Endothelial cell (in vitro differentiated cells): ENCODE data around the gene INTS11. TPM values are rescaled to one million over a fixed set of nuclear protein-coding genes. Genes with fewer than 3 reads are reported as not detected.
A peak's percentile ranks its signal among the peaks of the same experiment; 100 is the strongest.

Experiments
- DNase-seq: peaks from one replicate; pipeline ENCODE4 v3.0.0; 2021; ENCODE audit warnings: low spot score
- H3K27ac Mint-ChIP-seq: one replicate; pipeline ENCODE4 v1.8.0; 2021; ENCODE audit warnings: mixed read lengths, inconsistent platforms; ENCODE audit not compliant: unreplicated experiment
- H3K27me3 Mint-ChIP-seq: one replicate; pipeline ENCODE4 v1.8.0; 2021; ENCODE audit warnings: mild to moderate bottlenecking, moderate library complexity, mixed read lengths, inconsistent platforms; ENCODE audit not compliant: unreplicated experiment
- H3K36me3 Mint-ChIP-seq: one replicate; pipeline ENCODE4 v1.8.0; 2021; ENCODE audit warnings: mild to moderate bottlenecking, low read depth, mixed read lengths, inconsistent platforms; ENCODE audit not compliant: unreplicated experiment
- H3K4me1 Mint-ChIP-seq: one replicate; pipeline ENCODE4 v1.8.0; 2021; ENCODE audit warnings: mild to moderate bottlenecking, mixed read lengths, inconsistent platforms; ENCODE audit not compliant: unreplicated experiment
- H3K4me3 Mint-ChIP-seq: one replicate; pipeline ENCODE4 v1.8.0; 2021; ENCODE audit warnings: mild to moderate bottlenecking, mixed read lengths, inconsistent platforms; ENCODE audit not compliant: unreplicated experiment
- H3K9me3 Mint-ChIP-seq: one replicate; pipeline ENCODE4 v1.8.0; 2021; ENCODE audit warnings: mixed read lengths, inconsistent platforms; ENCODE audit not compliant: unreplicated experiment
- CTCF ChIP-seq: fragments of 200-600 bp; sonication (generic); IDR thresholded peaks from one replicate; pipeline ENCODE4 v1.5.0; 2021; ENCODE audit warnings: antibody characterized with exemption; ENCODE audit not compliant: unreplicated experiment
- total RNA-seq: library from RNA; stranded (reverse); fragmentation: NEBNext Ultra II Directional; extraction: Animal tissue kit (Norgen Biotek cat#: 25700); gene quantifications from one replicate; pipeline ENCODE4 v1.2.1, GENCODE V29; 2021; ENCODE audit not compliant: unreplicated experiment

Gene INTS11
- total RNA-seq, 1 donor from 2014 or later: 104 TPM

GRCh38 chr1:1310476-1311053, 13.9 kb downstream of the INTS11 start:
- Mint-ChIP-seq H3K4me1 (peaks cover 13% of the 10 kb centered on the region), H3K27ac (no peak overlapping the region), H3K27me3 (peaks cover 8% of the 10 kb centered on the region), H3K4me3 (no peak overlapping the region), H3K36me3 (no peaks in the 10 kb centered on the region), H3K9me3 (no peaks in the 10 kb centered on the region)
- TF ChIP-seq CTCF: no peak
- DNase-seq: no peak

GRCh38 chr1:1310109-1310385, 14.4 kb downstream of the INTS11 start:
- peaks cover 8% of the 10 kb centered on the region for H3K27me3 Mint-ChIP-seq
- no peaks in the 10 kb centered on the region for H3K9me3 Mint-ChIP-seq
- DNase-seq: no peak
- H3K4me1 Mint-ChIP-seq: peaks cover 13% of the 10 kb centered on the region
- H3K27ac Mint-ChIP-seq: no peak overlapping the region
- no peak overlapping the region for H3K4me3 Mint-ChIP-seq
- TF ChIP-seq CTCF: no peak
- no peaks in the 10 kb centered on the region for H3K36me3 Mint-ChIP-seq

GRCh38 chr1:1309251-1310108, 15.0 kb downstream of the INTS11 start:
- TF ChIP-seq CTCF: no peak
- peak overlapping the region; percentile 83 for H3K4me3 Mint-ChIP-seq
- no peaks in the 10 kb centered on the region for H3K9me3 Mint-ChIP-seq
- no peaks in the 10 kb centered on the region for H3K36me3 Mint-ChIP-seq
- H3K4me1 Mint-ChIP-seq: peaks cover 15% of the 10 kb centered on the region
- no peak overlapping the region for H3K27ac Mint-ChIP-seq
- DNase-seq: no peak
- H3K27me3 Mint-ChIP-seq: peaks cover 11% of the 10 kb centered on the region

GRCh38 chr1:1308756-1309250, 15.7 kb downstream of the INTS11 start:
- Mint-ChIP-seq H3K27me3 (peaks cover 12% of the 10 kb centered on the region), H3K9me3 (no peaks in the 10 kb centered on the region), H3K27ac (no peak overlapping the region), H3K4me3 (peak overlapping the region; percentile 83), H3K4me1 (peaks cover 15% of the 10 kb centered on the region), H3K36me3 (no peaks in the 10 kb centered on the region)
- TF ChIP-seq CTCF: no peak
- DNase-seq: no peak
